Activated effector memory CD4-positive, alpha-beta T cell treated with anti-CD3 and anti-CD28 coated beads, Interleukin-2, amount 50 U/mL, for 16 hours (primary cell): Measurements from ENCODE around the gene ORAI1.
"Not testable (repeated sequence)": the region's sequence is repeated elsewhere in the genome, so short reads cannot be mapped to it uniquely, and the experiment has no call there.

Experiments
- DNase-seq: peaks from one replicate; pipeline ENCODE4 v3.0.0-alpha.2; 2020

The ORAI1 gene

GRCh38 chr12:121626087-121626852 lies at the start of gene ORAI1:
TSS of gene ORAI1 (plus strand) at chr12:121626530.
- DNase-seq = peak; percentile 98

GRCh38 chr12:121576851-121577391 lies 49.4 kb upstream of the ORAI1 start:
- no peak for DNase-seq

- no peak for DNase-seq
Observed at GRCh38 chr12:121577443-121578180, 48.7 kb upstream of the ORAI1 start.

- DNase-seq = peak; percentile 71
Observed at GRCh38 chr12:121578230-121579189, 47.8 kb upstream of the ORAI1 start.

GRCh38 chr12:121579190-121579791 lies 47.0 kb upstream of the ORAI1 start:
- DNase-seq = peak; percentile 76

GRCh38 chr12:121579981-121580868 lies 46.1 kb upstream of the ORAI1 start:
- peak; percentile 90 for DNase-seq

GRCh38 chr12:121580959-121581685 lies 45.2 kb upstream of the ORAI1 start, which contains the start of gene KDM2B:
TSS of gene KDM2B (minus strand) at chr12:121581023. CDS start at chr12:121580911, 112 bp downstream.
- DNase-seq = peak; percentile 67

GRCh38 chr12:121581686-121582429 lies 44.5 kb upstream of the ORAI1 start:
- no peak for DNase-seq

- DNase-seq = no peak
Observed at GRCh38 chr12:121582583-121583333, 43.6 kb upstream of the ORAI1 start.

GRCh38 chr12:121583334-121583661 lies 43.0 kb upstream of the ORAI1 start:
- not testable (repeated sequence) for DNase-seq

GRCh38 chr12:121584885-121585284 lies 41.4 kb upstream of the ORAI1 start:
- not testable (repeated sequence) for DNase-seq

- DNase-seq = peak; percentile 86
Observed at GRCh38 chr12:121590476-121591143, 35.7 kb upstream of the ORAI1 start.

- DNase-seq = no peak
Observed at GRCh38 chr12:121592320-121592719, 34.0 kb upstream of the ORAI1 start.

- DNase-seq = no peak
Observed at GRCh38 chr12:121595520-121595919, 30.8 kb upstream of the ORAI1 start.

- no peak for DNase-seq
Observed at GRCh38 chr12:121596526-121596925, 29.8 kb upstream of the ORAI1 start.

- no peak for DNase-seq
Observed at GRCh38 chr12:121600702-121601336, 25.5 kb upstream of the ORAI1 start.

GRCh38 chr12:121602766-121603165 lies 23.6 kb upstream of the ORAI1 start:
- DNase-seq = no peak

GRCh38 chr12:121603581-121603980 lies 22.7 kb upstream of the ORAI1 start:
- DNase-seq = no peak
